IMR-90 (cell line): Measurements from ENCODE around the gene TRAF3IP1. TPM values are rescaled to one million over a fixed set of nuclear protein-coding genes. Genes with fewer than 3 reads are reported as not detected.
A peak's percentile ranks its signal among the peaks of the same experiment; 100 is the strongest.

Source experiments
- ATAC-seq: fragments of 200-7000 bp; cut with Tn5 transposase; 2 replicates; pipeline ENCODE4 v1.9.1; 2020; ENCODE audit warnings: low read depth, mild to moderate bottlenecking, moderate library complexity
- BruUV-seq: library from RNA; stranded (reverse); fragments of 400-500 nt; replicated peaks from 2 replicates; lab custom pipeline; 2021; lab: Mats Ljungman, UMichigan
- CTCF ChIA-PET: fragments of 300-600 bp; formaldehyde crosslinking; extraction: SDS; loops from one replicate; lab custom pipeline; 2021; ENCODE audit warnings: antibody characterized with exemption; lab: Yijun Ruan, JAX
- POLR2A ChIA-PET: fragments of 300-600 bp; sonication (Branson Sonifier 250); formaldehyde crosslinking; loops from one replicate; lab custom pipeline; 2022; ENCODE audit warnings: antibody characterized with exemption; ENCODE audit not compliant: unreplicated experiment; lab: Charles Lee
- DNase-seq: peaks from one replicate; pipeline ENCODE4 v3.0.0; 2013
- H2AFZ ChIP-seq: replicated peaks from 2 replicates; pipeline ENCODE3; 2013; ENCODE audit warnings: low read length, mild to moderate bottlenecking; ENCODE audit not compliant: poor library complexity
- H2AK5ac ChIP-seq: 2 replicates; pipeline ENCODE4 v1.6.1; 2013; ENCODE audit warnings: low read depth, low read length, inconsistent platforms
- H2AK9ac ChIP-seq: replicated peaks from 2 replicates; pipeline ENCODE3; 2013; ENCODE audit warnings: mild to moderate bottlenecking, low read depth, low read length, moderate library complexity; ENCODE audit not compliant: poor library complexity
- H2BK120ac ChIP-seq: 2 replicates; pipeline ENCODE4 v1.6.1; 2013; ENCODE audit warnings: low read depth, low read length, inconsistent platforms
- H2BK15ac ChIP-seq: 3 replicates; pipeline ENCODE4 v1.6.1; 2013; ENCODE audit warnings: low read depth, low read length, inconsistent platforms
- H2BK20ac ChIP-seq: 2 replicates; pipeline ENCODE4 v1.6.1; 2013; ENCODE audit warnings: low read depth, mild to moderate bottlenecking, inconsistent platforms, low read length, moderate library complexity
- H2BK5ac ChIP-seq: 2 replicates; pipeline ENCODE4 v1.6.1; 2013; ENCODE audit warnings: mild to moderate bottlenecking, low read depth, low read length, inconsistent platforms; ENCODE audit not compliant: poor library complexity, severe bottlenecking
- H3K14ac ChIP-seq: replicated peaks from 2 replicates; pipeline ENCODE4 v1.6.1; 2013; ENCODE audit warnings: low read depth, low read length, inconsistent platforms
- H3K18ac ChIP-seq: 2 replicates; pipeline ENCODE4 v1.6.1; 2013; ENCODE audit warnings: low read depth, low read length, control low read depth
- H3K23ac ChIP-seq: 2 replicates; pipeline ENCODE4 v1.6.1; 2013; ENCODE audit warnings: low read depth, low read length, inconsistent platforms
- H3K27ac ChIP-seq: 2 replicates; pipeline ENCODE4 v1.5.1; 2013; ENCODE audit warnings: mild to moderate bottlenecking, control low read depth, low read length; ENCODE audit not compliant: insufficient read depth
- H3K27me3 ChIP-seq: 2 replicates; pipeline ENCODE4 v1.6.1; 2013; ENCODE audit warnings: low read length; ENCODE audit not compliant: control insufficient read depth, insufficient read depth
- H3K36me3 ChIP-seq: 2 replicates; pipeline ENCODE4 v1.6.1; 2013; ENCODE audit warnings: low read length, mixed read lengths; ENCODE audit not compliant: control insufficient read depth, insufficient read depth
- H3K4ac ChIP-seq: 2 replicates; pipeline ENCODE4 v1.6.1; 2013; ENCODE audit warnings: low read depth, low read length, inconsistent platforms
- H3K4me1 ChIP-seq: 2 replicates; pipeline ENCODE4 v1.6.1; 2013; ENCODE audit warnings: low read length, mixed read lengths; ENCODE audit not compliant: control insufficient read depth, insufficient read depth
- H3K4me2 ChIP-seq: 2 replicates; pipeline ENCODE4 v1.6.1; 2013; ENCODE audit warnings: low read depth, mild to moderate bottlenecking, control low read depth, low read length, moderate library complexity
- H3K4me3 ChIP-seq: 2 replicates; pipeline ENCODE4 v1.5.1; 2013; ENCODE audit warnings: low read depth, mild to moderate bottlenecking, control low read depth, low read length, moderate library complexity; ENCODE audit not compliant: insufficient read depth
- H3K56ac ChIP-seq: 2 replicates; pipeline ENCODE4 v1.6.1; 2013; ENCODE audit warnings: low read length, inconsistent platforms; ENCODE audit not compliant: insufficient read depth; ENCODE audit errors: extremely low read depth
- H3K79me1 ChIP-seq, 2 experiments: 2 replicates each; pipeline ENCODE4 v1.6.1; 2013; ENCODE audit warnings: low read length in 2 of 2, inconsistent platforms in 1 of 2, low read depth in 1 of 2
- H3K9ac ChIP-seq: 2 replicates; pipeline ENCODE4 v1.6.1; 2013; ENCODE audit warnings: low read depth, low read length, control low read depth
- H3K9me1 ChIP-seq: 2 replicates; pipeline ENCODE4 v1.6.1; 2013; ENCODE audit warnings: low read length, inconsistent platforms; ENCODE audit not compliant: insufficient read depth
- H3K9me3 ChIP-seq: 2 replicates; pipeline ENCODE4 v1.6.1; 2013; ENCODE audit warnings: low read length; ENCODE audit not compliant: control insufficient read depth, insufficient read depth
- H4K20me1 ChIP-seq: 2 replicates; pipeline ENCODE4 v1.6.1; 2013; ENCODE audit warnings: low read length, inconsistent platforms; ENCODE audit not compliant: insufficient read depth
- H4K5ac ChIP-seq: 2 replicates; pipeline ENCODE4 v1.6.1; 2013; ENCODE audit warnings: mild to moderate bottlenecking, low read depth, low read length, control low read depth
- H4K8ac ChIP-seq, 2 experiments: 2 replicates each; pipeline ENCODE4 v1.6.1; 2013; ENCODE audit warnings: low read depth in 2 of 2, low read length in 2 of 2, control low read depth in 1 of 2, inconsistent platforms in 1 of 2
- H4K91ac ChIP-seq: 2 replicates; pipeline ENCODE4 v1.6.1; 2013; ENCODE audit warnings: low read depth, low read length, inconsistent platforms; ENCODE audit not compliant: insufficient read depth
- BHLHE40 ChIP-seq: fragments of 150-350 bp; IDR thresholded peaks from 2 replicates; pipeline ENCODE4 v1.6.1; 2016; ENCODE audit warnings: mild to moderate bottlenecking, low read depth, low read length
- CEBPB ChIP-seq: IDR thresholded peaks from 2 replicates; pipeline ENCODE4 v1.6.1; 2012; ENCODE audit warnings: low read depth, low read length, improper control_type of control experiment
- CHD1 ChIP-seq: IDR thresholded peaks from 2 replicates; pipeline ENCODE4 v1.6.1; 2012; ENCODE audit warnings: low read depth, low read length, improper control_type of control experiment
- CTCF ChIP-seq: conservative IDR thresholded peaks from 2 replicates; pipeline ENCODE4 v1.5.1; 2012; ENCODE audit warnings: mild to moderate bottlenecking, low read depth, low read length, improper control_type of control experiment
- MXI1 ChIP-seq: IDR thresholded peaks from 2 replicates; pipeline ENCODE4 v1.6.1; 2012; ENCODE audit warnings: low read depth, mild to moderate bottlenecking, low read length, moderate library complexity, borderline replicate concordance
- POLR2A ChIP-seq: IDR thresholded peaks from 2 replicates; pipeline ENCODE4 v1.6.1; 2012; ENCODE audit warnings: mild to moderate bottlenecking, low read depth, low read length
- RFX5 ChIP-seq: IDR thresholded peaks from 2 replicates; pipeline ENCODE4 v1.8.0; 2012; ENCODE audit warnings: low read depth, mild to moderate bottlenecking, low read length, moderate library complexity
- USF2 ChIP-seq: fragments of 150-350 bp; IDR thresholded peaks from 2 replicates; pipeline ENCODE4 v1.6.1; 2017; ENCODE audit warnings: mild to moderate bottlenecking, antibody characterized with exemption, low read length, low read depth
- WGBS, 2 experiments: methylation state at CpG; one replicate each; pipeline versions ENCODE4 v1.1.5 to v1.1.7; 2013; ENCODE audit warnings: missing lambda C conversion rate in 2 of 2; ENCODE audit not compliant: insufficient read length in 1 of 2; ENCODE audit errors: extremely low coverage in 2 of 2; 5-methylcytosine and 5-hydroxymethylcytosine counted together
- dilution Hi-C: fragments of 300-500 bp; cut with HindIII; formaldehyde crosslinking; loops from one replicate; pipeline ENCODE4 v1.14.3; 2018; ENCODE audit warnings: low sequenced_read_pairs; ENCODE audit not compliant: unreplicated experiment
- in situ Hi-C: fragments of 300-500 bp; cut with MboI; formaldehyde crosslinking; loops from 3 replicates; pipeline ENCODE4 v1.14.3; 2019; ENCODE audit warnings: low sequenced_read_pairs, inconsistent platforms, mixed read lengths
- intact Hi-C: fragments of 100-400 bp; cut with micrococcal nuclease; formaldehyde crosslinking; loops from 2 replicates; pipeline ENCODE4 v1.10.0; 2022
- polyA plus RNA-seq, 3 experiments: library from polyadenylated mRNA; depleted of rRNA; stranded (reverse); fragments of >200 nt; gene quantifications; 2 replicates each; pipeline ENCODE4 v1.2.3, GENCODE V29; 2012; ENCODE audit warnings: low replicate concordance in 1 of 3
- total RNA-seq: library from RNA; depleted of rRNA; stranded (reverse); fragments of >200 nt; gene quantifications from 2 replicates; pipeline ENCODE4 v1.2.3, GENCODE V29; 2012

The TRAF3IP1 gene
- total and polyA plus RNA-seq, 2 of the 4 experiments (the other 2 are of a cell fraction), result 5.9 to 8.3 TPM

DNA sequence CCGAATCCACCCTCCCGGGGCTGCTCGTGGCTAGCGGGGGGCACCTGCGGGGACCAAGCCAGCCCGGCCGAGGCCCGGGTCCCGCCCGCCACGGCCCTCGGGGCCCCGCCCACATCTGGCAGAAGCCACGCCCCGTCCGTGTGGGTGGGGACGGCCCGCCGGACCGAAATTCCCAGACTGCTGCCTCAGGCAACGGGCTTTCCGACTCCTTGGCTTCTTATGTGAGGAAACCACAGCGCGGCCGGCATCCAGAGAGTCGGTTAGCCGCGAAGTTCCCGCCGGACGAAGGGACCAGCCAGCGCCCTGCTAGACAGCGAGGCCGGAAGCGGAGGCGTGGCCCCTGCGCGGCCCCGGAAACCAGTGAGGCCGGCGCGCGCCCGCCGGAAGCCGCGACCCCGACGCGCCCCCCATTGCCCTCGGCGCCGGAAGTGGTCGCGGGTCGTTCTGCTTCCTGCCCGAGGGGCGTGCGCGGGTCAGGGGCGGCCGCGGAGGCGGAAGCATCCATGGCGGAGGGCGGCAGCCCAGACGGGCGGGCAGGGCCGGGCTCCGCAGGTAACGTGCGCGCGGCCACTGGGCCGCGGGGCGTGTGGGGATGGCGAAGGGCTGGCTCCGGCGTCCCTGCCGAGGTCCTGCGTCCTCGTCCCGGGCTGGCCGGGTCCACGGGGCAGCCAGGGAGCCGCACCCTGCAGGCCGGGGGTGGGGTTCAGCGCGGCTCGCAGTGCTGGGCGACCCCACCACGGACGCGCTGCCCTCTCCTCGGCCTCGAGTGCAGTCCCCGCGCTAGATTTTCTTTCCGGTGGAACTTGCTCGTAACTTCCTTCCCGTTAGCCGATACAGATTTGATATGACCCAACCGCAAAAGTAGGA, 106.5 kb downstream of the TRAF3IP1 start, which contains the start of gene ASB1:
Gene ASB1, plus strand, starts transcription at position 360 of the 867 bp plus-strand sequence. Its CDS starts 144 bp downstream, at position 504.
- H3K9me3 ChIP-seq, result 0 out of 2 replicates have a peak, but pooled peaks cover 4% of the 10 kb centered on the region
- 0 out of 2 replicates have a peak, but pooled peaks have one; percentile 1 for TF ChIP-seq USF2
- no peak for TF ChIP-seq CTCF
- TF ChIP-seq CEBPB, result 0 out of 2 replicates have a peak, but pooled peaks have one; percentile 20
- TF ChIP-seq RFX5, result no peak
- 0 out of 2 replicates have a peak, but pooled peaks have one; percentile 25 for TF ChIP-seq CHD1
- TF ChIP-seq MXI1, result peak; percentile 8; the same call in 1 of the 2 replicates
- TF ChIP-seq BHLHE40, result peak; percentile 46
- TF ChIP-seq POLR2A, result peak; percentile 88
- peak within 1 kb of the TSS; percentile 96 for H3K14ac ChIP-seq
- peaks cover 9% of the 10 kb centered on the region for H3K9me1 ChIP-seq
- H3K18ac ChIP-seq, result peak within 1 kb of the TSS; percentile 99
- peak within 1 kb of the TSS; percentile 98 for H3K9ac ChIP-seq
- in situ Hi-C loops (no loop called here), intact Hi-C loops (no loop called here), dilution Hi-C loops (no loop called here)
- peaks cover 6% of the 10 kb centered on the region for H3K36me3 ChIP-seq
- peak within 1 kb of the TSS; percentile 95 for H3K56ac ChIP-seq
- peak within 1 kb of the TSS; percentile 99 for H3K27ac ChIP-seq
- H4K5ac ChIP-seq, result peak within 1 kb of the TSS; percentile 99
- peak within 1 kb of the TSS; percentile 73 to 95 for H4K8ac ChIP-seq
- H2BK5ac ChIP-seq, result peak within 1 kb of the TSS; percentile 97
- H2BK120ac ChIP-seq, result peak within 1 kb of the TSS; percentile 94
- H4K20me1 ChIP-seq, result no peaks in the 10 kb centered on the region
- ATAC-seq (peak; percentile 87), DNase-seq (peak; percentile 85)
- H4K91ac ChIP-seq, result peak within 1 kb of the TSS; percentile 96
- peak within 1 kb of the TSS; percentile 100 for H3K4me2 ChIP-seq
- POLR2A ChIA-PET, result interaction anchor here (0.5 kb wide), 1 partner anchor 302 kb away, joined by 3 read pairs; no protein-coding TSS in a partner anchor
- CTCF ChIA-PET, result no interaction called here
- H3K4me1 ChIP-seq, result peaks cover 9% of the 10 kb centered on the region
- peak within 1 kb of the TSS; percentile 94 for H2AFZ ChIP-seq
- H2AK5ac ChIP-seq, result peak within 1 kb of the TSS; percentile 95
- H2AK9ac ChIP-seq, result peak within 1 kb of the TSS; percentile 98
- peak within 1 kb of the TSS; percentile 94; the same call in 2 of the 3 replicates for H2BK15ac ChIP-seq
- H3K4ac ChIP-seq, result peak within 1 kb of the TSS; percentile 98
- H2BK20ac ChIP-seq, result peak within 1 kb of the TSS; percentile 30; the same call in 1 of the 2 replicates
- WGBS, 2 experiments, result 0% methylated on average over 58 of the region's 104 CpGs; no CpG with 5 or more reads in 1 of the 2 experiments
- no TSS peak for BruUV-seq
- H3K4me3 ChIP-seq, result peak within 1 kb of the TSS; percentile 96
- no peaks in the 10 kb centered on the region for H3K27me3 ChIP-seq
- peaks cover 8 to 25% of the 10 kb centered on the region in 2 experiments; a peak in 3 of 4 replicates for H3K79me1 ChIP-seq
- peak within 1 kb of the TSS; percentile 93 for H3K23ac ChIP-seq
